ENCODE data around the gene SCN10A. TPM values are rescaled to one million over a fixed set of nuclear protein-coding genes. Genes with fewer than 3 reads are reported as not detected.

Gene SCN10A
- total and polyA plus RNA-seq, 2 of the 13 experiments (the other 11 are each of a cell fraction or from before 2014, with no cell fraction given), result not detected

- TF ChIP-seq ZNF782 (CRISPR knock-in tag; IDR thresholded peaks at IDR 0.05; ENCODE audit: borderline replicate concordance) (peak; percentile 89), ZFP37 (CRISPR knock-in tag; IDR thresholded peaks at IDR 0.05; ENCODE audit: borderline replicate concordance) (peak; percentile 100), ZKSCAN1 (IDR thresholded peaks at IDR 0.05; ENCODE audit: low read length) (no peak), CAMTA2 (CRISPR knock-in tag; IDR thresholded peaks at IDR 0.05; ENCODE audit: borderline replicate concordance) (no peak; the same call in 1 of the 2 replicates), ZNF652 (CRISPR knock-in tag; IDR thresholded peaks at IDR 0.05; ENCODE audit: borderline replicate concordance, low read depth) (peak; percentile 67; the same call in 1 of the 2 replicates), ZNF207 (IDR thresholded peaks at IDR 0.05; ENCODE audit: borderline replicate concordance) (no peak), MXI1 (IDR thresholded peaks at IDR 0.05; ENCODE audit: borderline replicate concordance, low read depth, low read length) (no peak), NRL (CRISPR knock-in tag; IDR thresholded peaks at IDR 0.05; ENCODE audit: borderline replicate concordance) (no peak), NFAT5 (CRISPR knock-in tag; IDR thresholded peaks at IDR 0.05) (peak; percentile 99), MED13 (CRISPR knock-in tag; IDR thresholded peaks at IDR 0.05) (peak; percentile 93), RBFOX2 (IDR thresholded peaks at IDR 0.05; ENCODE audit: low read depth, low read length) (no peak), ZBTB3 (CRISPR knock-in tag; IDR thresholded peaks at IDR 0.05; ENCODE audit: borderline replicate concordance, low read depth) (peak; percentile 96), ZNF274 (CRISPR knock-in tag; IDR thresholded peaks at IDR 0.05) (no peak; the same call in 1 of the 2 replicates), ERF (CRISPR knock-in tag; IDR thresholded peaks at IDR 0.05) (peak; percentile 100)
- TF ChIP-seq, protein P1, sequence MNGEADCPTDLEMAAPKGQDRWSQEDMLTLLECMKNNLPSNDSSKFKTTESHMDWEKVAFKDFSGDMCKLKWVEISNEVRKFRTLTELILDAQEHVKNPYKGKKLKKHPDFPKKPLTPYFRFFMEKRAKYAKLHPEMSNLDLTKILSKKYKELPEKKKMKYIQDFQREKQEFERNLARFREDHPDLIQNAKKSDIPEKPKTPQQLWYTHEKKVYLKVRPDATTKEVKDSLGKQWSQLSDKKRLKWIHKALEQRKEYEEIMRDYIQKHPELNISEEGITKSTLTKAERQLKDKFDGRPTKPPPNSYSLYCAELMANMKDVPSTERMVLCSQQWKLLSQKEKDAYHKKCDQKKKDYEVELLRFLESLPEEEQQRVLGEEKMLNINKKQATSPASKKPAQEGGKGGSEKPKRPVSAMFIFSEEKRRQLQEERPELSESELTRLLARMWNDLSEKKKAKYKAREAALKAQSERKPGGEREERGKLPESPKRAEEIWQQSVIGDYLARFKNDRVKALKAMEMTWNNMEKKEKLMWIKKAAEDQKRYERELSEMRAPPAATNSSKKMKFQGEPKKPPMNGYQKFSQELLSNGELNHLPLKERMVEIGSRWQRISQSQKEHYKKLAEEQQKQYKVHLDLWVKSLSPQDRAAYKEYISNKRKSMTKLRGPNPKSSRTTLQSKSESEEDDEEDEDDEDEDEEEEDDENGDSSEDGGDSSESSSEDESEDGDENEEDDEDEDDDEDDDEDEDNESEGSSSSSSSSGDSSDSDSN (CRISPR knock-in tag; IDR thresholded peaks at IDR 0.05), result no peak
- TF ChIP-seq, protein P2, sequence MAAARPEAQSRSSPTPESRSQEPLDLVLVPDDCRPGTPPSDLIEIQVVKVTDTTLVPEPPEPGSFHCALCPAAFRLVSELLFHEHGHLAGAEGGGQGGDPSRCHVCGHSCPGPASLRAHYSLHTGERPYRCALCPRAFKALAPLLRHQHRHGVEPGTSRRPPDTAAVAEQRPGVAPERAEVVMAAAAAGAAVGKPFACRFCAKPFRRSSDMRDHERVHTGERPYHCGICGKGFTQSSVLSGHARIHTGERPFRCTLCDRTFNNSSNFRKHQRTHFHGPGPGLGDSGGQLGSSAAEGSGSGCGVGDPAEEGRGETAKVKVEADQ (CRISPR knock-in tag; IDR thresholded peaks at IDR 0.05; ENCODE audit: borderline replicate concordance), result peak; percentile 92; the same call in 1 of the 2 replicates
- TF ChIP-seq, protein P3, sequence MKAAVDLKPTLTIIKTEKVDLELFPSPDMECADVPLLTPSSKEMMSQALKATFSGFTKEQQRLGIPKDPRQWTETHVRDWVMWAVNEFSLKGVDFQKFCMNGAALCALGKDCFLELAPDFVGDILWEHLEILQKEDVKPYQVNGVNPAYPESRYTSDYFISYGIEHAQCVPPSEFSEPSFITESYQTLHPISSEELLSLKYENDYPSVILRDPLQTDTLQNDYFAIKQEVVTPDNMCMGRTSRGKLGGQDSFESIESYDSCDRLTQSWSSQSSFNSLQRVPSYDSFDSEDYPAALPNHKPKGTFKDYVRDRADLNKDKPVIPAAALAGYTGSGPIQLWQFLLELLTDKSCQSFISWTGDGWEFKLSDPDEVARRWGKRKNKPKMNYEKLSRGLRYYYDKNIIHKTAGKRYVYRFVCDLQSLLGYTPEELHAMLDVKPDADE (CRISPR knock-in tag; IDR thresholded peaks at IDR 0.05), result peak; percentile 98
- TF ChIP-seq, protein P4, sequence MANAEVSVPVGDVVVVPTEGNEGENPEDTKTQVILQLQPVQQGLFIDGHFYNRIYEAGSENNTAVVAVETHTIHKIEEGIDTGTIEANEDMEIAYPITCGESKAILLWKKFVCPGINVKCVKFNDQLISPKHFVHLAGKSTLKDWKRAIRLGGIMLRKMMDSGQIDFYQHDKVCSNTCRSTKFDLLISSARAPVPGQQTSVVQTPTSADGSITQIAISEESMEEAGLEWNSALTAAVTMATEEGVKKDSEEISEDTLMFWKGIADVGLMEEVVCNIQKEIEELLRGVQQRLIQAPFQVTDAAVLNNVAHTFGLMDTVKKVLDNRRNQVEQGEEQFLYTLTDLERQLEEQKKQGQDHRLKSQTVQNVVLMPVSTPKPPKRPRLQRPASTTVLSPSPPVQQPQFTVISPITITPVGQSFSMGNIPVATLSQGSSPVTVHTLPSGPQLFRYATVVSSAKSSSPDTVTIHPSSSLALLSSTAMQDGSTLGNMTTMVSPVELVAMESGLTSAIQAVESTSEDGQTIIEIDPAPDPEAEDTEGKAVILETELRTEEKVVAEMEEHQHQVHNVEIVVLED (CRISPR knock-in tag; IDR thresholded peaks at IDR 0.05; ENCODE audit: borderline replicate concordance), result peak; percentile 36; the same call in 1 of the 2 replicates
Observed at GRCh38 chr3:38805765-38806386, 10.1 kb downstream of the SCN10A start (continued).

All from HepG2 (cell line).